Left ventricle myocardium inferior (tissue), 1 donor: ENCODE results near the gene SCN8A. TPM values are rescaled to one million over a fixed set of nuclear protein-coding genes. Genes with fewer than 3 reads are reported as not detected.
"Not testable (repeated sequence)": the region's sequence is repeated elsewhere in the genome, so short reads cannot be mapped to it uniquely, and the experiment has no call there.

Experiments
- DNase-seq: peaks from one replicate; pipeline ENCODE4 v3.0.0-alpha.2; 2020
- H3K27ac ChIP-seq: fragments of 200-600 bp; replicated peaks from 2 replicates; pipeline ENCODE4 v1.8.0; 2021
- H3K27me3 ChIP-seq: fragments of 200-600 bp; 2 replicates; pipeline ENCODE4 v1.8.0; 2021; ENCODE audit warnings: low read depth
- H3K36me3 ChIP-seq: fragments of 200-600 bp; 2 replicates; pipeline ENCODE4 v1.8.0; 2021
- H3K4me1 ChIP-seq: fragments of 200-600 bp; 2 replicates; pipeline ENCODE4 v1.8.0; 2021
- H3K4me3 ChIP-seq: fragments of 200-600 bp; 2 replicates; pipeline ENCODE4 v1.8.0; 2021; ENCODE audit warnings: mild to moderate bottlenecking, moderate library complexity
- H3K9me3 ChIP-seq: fragments of 200-600 bp; replicated peaks from 2 replicates; pipeline ENCODE4 v1.8.0; 2021
- CTCF ChIP-seq: fragments of 200-600 bp; IDR thresholded peaks from 2 replicates; pipeline ENCODE4 v1.8.0; 2021; ENCODE audit warnings: antibody characterized with exemption, mild to moderate bottlenecking, borderline replicate concordance
- intact Hi-C: fragments of 100-400 bp; cut with micrococcal nuclease; formaldehyde crosslinking; loops from one replicate; pipeline ENCODE4 v1.11.0; 2022
- total RNA-seq: library from RNA; stranded (reverse); fragmentation: NEBNext Ultra II Directional; extraction: Animal tissue kit (Norgen Biotek cat#: 25700); gene quantifications from one replicate; pipeline ENCODE4 v1.2.1, GENCODE V29; 2021
- donor health status: DM: no; HTN: yes; CAD: no; lungs with severe emphysema.

SCN8A gene
- total RNA-seq, 1 donor from 2014 or later = 0.41 TPM

GRCh38 chr12:51797301-51797700 lies 206.3 kb downstream of the SCN8A start:
- no peak for TF ChIP-seq CTCF
- no peak for DNase-seq
- Histone ChIP-seq H3K36me3 (no peaks in the 10 kb centered on the region), H3K4me1 (no peaks in the 10 kb centered on the region), H3K9me3 (no peaks in the 10 kb centered on the region), H3K4me3 (no peak overlapping the region), H3K27me3 (no peaks in the 10 kb centered on the region), H3K27ac (no peak overlapping the region)
- intact Hi-C loops = no loop called here

DNA sequence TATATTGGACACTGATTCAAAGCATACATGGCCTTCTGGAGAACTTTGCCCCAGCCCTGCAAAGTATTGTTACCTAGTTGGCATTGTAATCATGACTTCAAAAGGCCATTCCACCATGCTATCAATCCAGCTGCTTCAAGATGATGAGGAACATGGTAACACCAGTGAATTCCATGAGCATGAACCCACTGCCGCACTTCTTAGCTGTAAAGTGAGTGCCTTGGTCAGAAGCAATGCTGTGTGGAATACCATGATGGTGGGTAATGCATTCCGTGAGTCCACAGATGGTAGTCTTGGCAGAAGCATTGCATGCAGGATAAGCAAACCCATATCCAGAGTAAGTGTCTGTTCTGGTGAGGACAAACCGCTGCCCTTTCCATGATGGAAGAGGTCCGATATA lies 207.0 kb downstream of the SCN8A start:
- H3K9me3 ChIP-seq, H3K27ac ChIP-seq, H3K36me3 ChIP-seq, intact Hi-C loops, H3K27me3 ChIP-seq, H3K4me1 ChIP-seq, DNase-seq, H3K4me3 ChIP-seq: not testable (repeated sequence)

DNA sequence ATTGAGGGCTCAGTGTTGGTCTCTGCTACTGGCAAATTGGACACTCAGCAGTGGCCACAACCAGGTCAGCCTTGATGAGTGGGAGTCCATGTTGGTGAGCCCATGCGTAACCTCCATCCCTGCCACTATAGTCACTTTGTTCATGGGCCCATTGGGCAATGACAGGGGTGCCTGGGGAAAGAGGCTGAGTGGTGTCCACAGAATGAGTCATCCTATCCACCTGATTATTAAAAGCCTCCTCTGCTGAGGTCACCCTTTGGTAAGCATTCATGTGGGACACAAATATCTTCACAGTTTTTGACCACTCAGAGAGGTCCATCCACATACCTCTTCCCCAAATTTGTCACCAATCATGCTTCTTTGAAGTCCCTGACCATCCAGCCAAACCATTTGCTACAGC lies 207.5 kb downstream of the SCN8A start:
- no peak for TF ChIP-seq CTCF
- Histone ChIP-seq H3K36me3 (no peaks in the 10 kb centered on the region), H3K4me1 (no peaks in the 10 kb centered on the region), H3K27ac (no peak overlapping the region), H3K27me3 (no peaks in the 10 kb centered on the region), H3K9me3 (no peaks in the 10 kb centered on the region), H3K4me3 (no peak overlapping the region)
- intact Hi-C loops = no loop called here
- DNase-seq = no peak

GRCh38 chr12:51801027-51801426 lies 210.0 kb downstream of the SCN8A start:
- intact Hi-C loops = no loop called here
- Histone ChIP-seq H3K4me3 (no peak overlapping the region), H3K36me3 (no peaks in the 10 kb centered on the region), H3K9me3 (no peaks in the 10 kb centered on the region), H3K4me1 (no peaks in the 10 kb centered on the region), H3K27me3 (no peaks in the 10 kb centered on the region), H3K27ac (no peak overlapping the region)
- no peak for TF ChIP-seq CTCF
- DNase-seq = no peak

GRCh38 chr12:51806896-51807295 lies 215.9 kb downstream of the SCN8A start:
- DNase-seq = no peak
- Histone ChIP-seq H3K36me3 (no peaks in the 10 kb centered on the region), H3K4me1 (peaks cover 3% of the 10 kb centered on the region), H3K27me3 (no peaks in the 10 kb centered on the region), H3K4me3 (no peak overlapping the region), H3K27ac (no peak overlapping the region), H3K9me3 (no peaks in the 10 kb centered on the region)
- intact Hi-C loops = no loop called here
- TF ChIP-seq CTCF = no peak

DNA sequence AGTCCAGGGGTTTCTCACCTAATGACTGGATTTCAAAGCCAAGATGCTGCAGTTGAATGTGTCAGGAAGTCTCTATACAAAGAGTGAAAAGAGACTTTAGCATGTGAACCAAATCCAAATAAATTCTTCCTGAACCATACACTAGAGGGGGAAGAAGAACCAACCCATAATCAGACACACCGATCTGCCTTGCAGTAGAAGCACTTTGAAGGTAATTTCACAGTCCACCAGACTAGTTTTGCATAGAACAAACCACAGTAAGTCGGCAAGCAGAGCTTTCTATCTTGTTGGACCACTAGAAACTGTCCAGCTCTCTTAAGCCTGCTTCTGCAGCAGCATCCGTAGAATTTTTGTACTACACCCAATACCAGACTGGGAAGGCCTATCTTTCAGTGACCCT lies 218.2 kb downstream of the SCN8A start:
- DNase-seq = no peak
- Histone ChIP-seq H3K4me3 (no peak overlapping the region), H3K27ac (no peak overlapping the region), H3K27me3 (no peaks in the 10 kb centered on the region), H3K4me1 (peaks cover 15% of the 10 kb centered on the region), H3K9me3 (no peaks in the 10 kb centered on the region), H3K36me3 (no peaks in the 10 kb centered on the region)
- intact Hi-C loops = no loop called here
- no peak for TF ChIP-seq CTCF
